Panc1 (cell line): Measurements from ENCODE around the gene KCNMA1. TPM values are rescaled to one million over a fixed set of nuclear protein-coding genes. Genes with fewer than 3 reads are reported as not detected.

ENCODE experiments used
- ATAC-seq: fragments of 200-7000 bp; cut with Tn5 transposase; 2 replicates; pipeline ENCODE4 v1.9.1; 2020; ENCODE audit warnings: mild to moderate bottlenecking, moderate library complexity
- BruUV-seq: library from RNA; stranded (reverse); fragments of 400-500 nt; replicated peaks from 2 replicates; lab custom pipeline; 2021; lab: Mats Ljungman, UMichigan
- CTCF ChIA-PET: fragments of 300-600 bp; sonication (Branson Sonifier 250); formaldehyde crosslinking; loops from one replicate; lab custom pipeline; 2022; ENCODE audit warnings: antibody characterized with exemption; lab: Charles Lee
- POLR2A ChIA-PET: fragments of 300-600 bp; sonication (Branson Sonifier 250); formaldehyde crosslinking; loops from one replicate; lab custom pipeline; 2022; ENCODE audit warnings: antibody characterized with exemption; lab: Charles Lee
- DNase-seq: peaks from one replicate; pipeline ENCODE4 v3.0.0-alpha.2; 2010; ENCODE audit warnings: low read depth, low spot score
- H3K27ac ChIP-seq: 2 replicates; pipeline ENCODE4 v1.5.1; 2011; ENCODE audit warnings: mild to moderate bottlenecking, low read length, inconsistent platforms
- H3K27me3 ChIP-seq: fragments of 200-500 bp; sonication (Bioruptor generic); 2 replicates; pipeline ENCODE4 v1.6.0; 2014; ENCODE audit warnings: low read length, inconsistent platforms; ENCODE audit not compliant: control insufficient read depth, insufficient read depth
- H3K36me3 ChIP-seq: fragments of 200-500 bp; sonication (Bioruptor generic); 2 replicates; pipeline ENCODE4 v1.5.1; 2014; ENCODE audit warnings: inconsistent platforms, mild to moderate bottlenecking, low read length, moderate library complexity; ENCODE audit not compliant: control insufficient read depth, insufficient read depth
- H3K4me1 ChIP-seq: 2 replicates; pipeline ENCODE4 v1.5.1; 2011; ENCODE audit warnings: inconsistent platforms, mild to moderate bottlenecking, low read length, moderate library complexity; ENCODE audit not compliant: control insufficient read depth, insufficient read depth
- H3K4me3 ChIP-seq, 2 experiments: 2 replicates each; pipeline ENCODE4 v1.5.1; 2011 to 2012; ENCODE audit warnings: low read depth in 2 of 2, low read length in 2 of 2, mild to moderate bottlenecking in 2 of 2, inconsistent platforms in 1 of 2, moderate library complexity in 1 of 2
- H3K9me3 ChIP-seq: fragments of 200-500 bp; sonication (Bioruptor generic); 2 replicates; pipeline ENCODE4 v1.5.1; 2014; ENCODE audit warnings: low read depth, mild to moderate bottlenecking, inconsistent platforms, low read length, moderate library complexity; ENCODE audit not compliant: control insufficient read depth, insufficient read depth
- CTCF ChIP-seq: fragments of 450-650 bp; IDR thresholded peaks from 2 replicates; pipeline ENCODE4 v1.5.1; 2017; ENCODE audit warnings: mild to moderate bottlenecking
- POLR2AphosphoS5 ChIP-seq: IDR thresholded peaks from 2 replicates; pipeline ENCODE4 v1.6.1; 2012; ENCODE audit warnings: mild to moderate bottlenecking, low read depth, low read length, moderate library complexity
- REST ChIP-seq, 2 experiments: IDR thresholded peaks; 2 replicates each; pipeline ENCODE4 v1.6.1; 2011 to 2012; ENCODE audit warnings: low read depth in 2 of 2, control low read depth in 1 of 2, low read length in 1 of 2, mild to moderate bottlenecking in 1 of 2, moderate library complexity in 1 of 2; ENCODE audit not compliant: insufficient read depth in 1 of 2
- SIN3A ChIP-seq: IDR thresholded peaks from 2 replicates; pipeline ENCODE4 v1.6.1; 2012; ENCODE audit warnings: low read depth, mild to moderate bottlenecking, low read length, moderate library complexity, borderline replicate concordance; ENCODE audit not compliant: insufficient read depth
- TCF7L2 ChIP-seq: IDR thresholded peaks from 2 replicates; pipeline ENCODE4 v1.6.1; 2011; ENCODE audit warnings: mild to moderate bottlenecking, low read depth, low read length, inconsistent platforms
- in situ Hi-C: cut with HindIII; loops from 2 replicates; pipeline ENCODE4 v1.10.0; 2016; ENCODE audit warnings: low sequenced_read_pairs, low pct_unique_long_range_greater_than_20kb
- intact Hi-C: fragments of 100-400 bp; cut with micrococcal nuclease; formaldehyde crosslinking; loops from one replicate; pipeline ENCODE4 v1.10.0; 2022; ENCODE audit not compliant: unreplicated experiment
- total RNA-seq: library from RNA; stranded (reverse); gene quantifications from one replicate; pipeline ENCODE4 v1.2.1, GENCODE V29; 2021; ENCODE audit not compliant: unreplicated experiment

Gene KCNMA1
- total RNA-seq, 1 experiment from 2014 or later: 91.9 TPM

GRCh38 chr10:77602913-77603533, 34.6 kb downstream of the KCNMA1 start:
- intact Hi-C loops (no loop called here), in situ Hi-C loops (no loop called here)
- TF ChIP-seq TCF7L2: no peak
- no peak for TF ChIP-seq CTCF
- TF ChIP-seq POLR2AphosphoS5: no peak
- no peak for TF ChIP-seq REST (IDR thresholded peaks at IDR 0.05; ENCODE audit: insufficient read depth in 1 of 2, low read depth in 2 of 2, low read length in 1 of 2)
- TF ChIP-seq SIN3A: no peak
- peaks cover 65% of the 10 kb centered on the region for H3K4me1 ChIP-seq
- CTCF ChIA-PET: no interaction called here
- peak overlapping the region; percentile 49 for H3K27ac ChIP-seq
- no peaks in the 10 kb centered on the region for H3K27me3 ChIP-seq
- no peaks in the 10 kb centered on the region for H3K36me3 ChIP-seq
- DNase-seq (no peak), ATAC-seq (peak; percentile 6; the same call in 1 of the 2 replicates)
- H3K4me3 ChIP-seq: no peak overlapping the region
- BruUV-seq: no TSS peak
- no peaks in the 10 kb centered on the region for H3K9me3 ChIP-seq
- POLR2A ChIA-PET: interaction anchor here (0.6 kb wide), 1 partner anchor 59 kb away, joined by 3 read pairs; no protein-coding TSS in a partner anchor

- TF ChIP-seq TCF7L2: no peak
- Histone ChIP-seq H3K4me3 (no peak overlapping the region), H3K27me3 (no peaks in the 10 kb centered on the region), H3K4me1 (peaks cover 64% of the 10 kb centered on the region), H3K36me3 (no peaks in the 10 kb centered on the region), H3K27ac (0 out of 2 replicates have a peak overlapping the region, but pooled peaks have one; percentile 29), H3K9me3 (no peaks in the 10 kb centered on the region)
- DNase-seq: no peak
- intact Hi-C loops (no loop called here), in situ Hi-C loops (no loop called here)
- ChIA-PET POLR2A (interaction anchor here (0.6 kb wide), 1 partner anchor 59 kb away, joined by 3 read pairs; no protein-coding TSS in a partner anchor), CTCF (no interaction called here)
- 0 out of 2 replicates have a peak, but pooled peaks have one; percentile 20 for ATAC-seq
- BruUV-seq: no TSS peak
Observed at GRCh38 chr10:77602231-77602912, 35.2 kb downstream of the KCNMA1 start.

GRCh38 chr10:77601488-77601887, 36.1 kb downstream of the KCNMA1 start:
- peak overlapping the region; percentile 20; the same call in 1 of the 2 replicates for H3K27ac ChIP-seq
- POLR2A ChIA-PET: no interaction called here
- CTCF ChIA-PET: no interaction called here

More at GRCh38 chr10:77601488-77601887, 36.1 kb downstream of the KCNMA1 start:
- intact Hi-C loops (no loop called here), in situ Hi-C loops (no loop called here)
- H3K9me3 ChIP-seq: no peaks in the 10 kb centered on the region
- ATAC-seq (no peak), DNase-seq (no peak)
- no peaks in the 10 kb centered on the region for H3K27me3 ChIP-seq
- no peak for TF ChIP-seq POLR2AphosphoS5
- no peak for TF ChIP-seq SIN3A
- TF ChIP-seq CTCF: no peak
- TF ChIP-seq TCF7L2: no peak
- no peak for TF ChIP-seq REST (IDR thresholded peaks at IDR 0.05; ENCODE audit: insufficient read depth in 1 of 2, low read depth in 2 of 2, low read length in 1 of 2)
- no TSS peak for BruUV-seq
- H3K4me3 ChIP-seq: no peak overlapping the region
- peaks cover 59% of the 10 kb centered on the region for H3K4me1 ChIP-seq
- no peaks in the 10 kb centered on the region for H3K36me3 ChIP-seq
